Measurements from ENCODE around the gene PCDHGA4. TPM values are rescaled to one million over a fixed set of nuclear protein-coding genes. Genes with fewer than 3 reads are reported as not detected.

Gene PCDHGA4
- polyA plus RNA-seq, 2 of the 4 experiments (the other 2 are of a cell fraction): 0.13 to 0.48 TPM

DNA sequence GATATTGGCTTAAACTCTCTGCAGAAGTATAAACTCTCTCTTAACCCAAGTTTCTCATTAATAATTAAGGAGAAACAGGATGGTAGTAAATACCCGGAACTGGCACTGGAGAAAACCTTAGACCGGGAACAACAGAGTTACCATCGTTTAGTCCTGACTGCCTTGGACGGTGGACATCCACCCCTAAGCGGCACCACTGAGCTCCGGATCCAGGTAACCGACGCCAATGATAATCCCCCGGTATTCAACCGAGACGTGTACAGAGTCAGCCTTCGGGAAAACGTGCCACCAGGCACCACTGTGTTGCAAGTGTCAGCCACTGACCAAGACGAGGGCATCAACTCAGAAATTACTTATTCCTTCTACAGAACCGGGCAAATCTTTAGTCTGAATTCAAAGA is 43.8 kb downstream of the PCDHGA4 start:
- CTCF ChIA-PET: interaction anchor here (1.0 to 3.5 kb wide), 9 partner anchors 14 to 165 kb away, joined by 3 to 28 read pairs (median 7); partner anchors contain the start of genes PCDHGA1, PCDHGA10, PCDHGA7 and TAF7
- H3K9me3 ChIP-seq: peaks cover 68% of the 10 kb centered on the region
- ATAC-seq (no peak), DNase-seq (ENCODE audit: low read depth in 1 of 2, low spot score in 1 of 2) (no peak), FAIRE-seq (no peak)
- H3K27ac ChIP-seq: no peak overlapping the region
- POLR2A ChIA-PET: no interaction called here
- H3K4me2 ChIP-seq: no peak overlapping the region
- WGBS (ENCODE audit: missing lambda C conversion rate): 78% methylated on average over 15 of the region's 15 CpGs
- no peak for TF ChIP-seq HDAC2 (IDR thresholded peaks at IDR 0.05)
- TF ChIP-seq CBX2 (IDR thresholded peaks at IDR 0.05; ENCODE audit: borderline replicate concordance, low read depth): no peak
- TF ChIP-seq, protein P1, sequence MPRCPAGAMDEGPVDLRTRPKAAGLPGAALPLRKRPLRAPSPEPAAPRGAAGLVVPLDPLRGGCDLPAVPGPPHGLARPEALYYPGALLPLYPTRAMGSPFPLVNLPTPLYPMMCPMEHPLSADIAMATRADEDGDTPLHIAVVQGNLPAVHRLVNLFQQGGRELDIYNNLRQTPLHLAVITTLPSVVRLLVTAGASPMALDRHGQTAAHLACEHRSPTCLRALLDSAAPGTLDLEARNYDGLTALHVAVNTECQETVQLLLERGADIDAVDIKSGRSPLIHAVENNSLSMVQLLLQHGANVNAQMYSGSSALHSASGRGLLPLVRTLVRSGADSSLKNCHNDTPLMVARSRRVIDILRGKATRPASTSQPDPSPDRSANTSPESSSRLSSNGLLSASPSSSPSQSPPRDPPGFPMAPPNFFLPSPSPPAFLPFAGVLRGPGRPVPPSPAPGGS (IDR thresholded peaks at IDR 0.05): no peak
- no peak for TF ChIP-seq HOXA7 (CRISPR knock-in tag; IDR thresholded peaks at IDR 0.05)
- no peak for TF ChIP-seq NR3C1 (IDR thresholded peaks at IDR 0.05)
- no peak for TF ChIP-seq ZNF302 (CRISPR knock-in tag; IDR thresholded peaks at IDR 0.05)
- TF ChIP-seq CEBPB (IDR thresholded peaks at IDR 0.05): no peak
- TF ChIP-seq NPAS2 (CRISPR knock-in tag; IDR thresholded peaks at IDR 0.05; ENCODE audit: borderline replicate concordance): no peak
- TF ChIP-seq ZSCAN20 (CRISPR knock-in tag; IDR thresholded peaks at IDR 0.05): no peak
- no peak for TF ChIP-seq KDM5A (IDR thresholded peaks at IDR 0.05)
- TF ChIP-seq JUNB (IDR thresholded peaks at IDR 0.05): no peak
- TF ChIP-seq, protein P2, sequence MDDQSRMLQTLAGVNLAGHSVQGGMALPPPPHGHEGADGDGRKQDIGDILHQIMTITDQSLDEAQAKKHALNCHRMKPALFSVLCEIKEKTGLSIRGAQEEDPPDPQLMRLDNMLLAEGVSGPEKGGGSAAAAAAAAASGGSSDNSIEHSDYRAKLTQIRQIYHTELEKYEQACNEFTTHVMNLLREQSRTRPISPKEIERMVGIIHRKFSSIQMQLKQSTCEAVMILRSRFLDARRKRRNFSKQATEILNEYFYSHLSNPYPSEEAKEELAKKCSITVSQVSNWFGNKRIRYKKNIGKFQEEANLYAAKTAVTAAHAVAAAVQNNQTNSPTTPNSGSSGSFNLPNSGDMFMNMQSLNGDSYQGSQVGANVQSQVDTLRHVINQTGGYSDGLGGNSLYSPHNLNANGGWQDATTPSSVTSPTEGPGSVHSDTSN (IDR thresholded peaks at IDR 0.05): no peak
- TF ChIP-seq, protein P3, sequence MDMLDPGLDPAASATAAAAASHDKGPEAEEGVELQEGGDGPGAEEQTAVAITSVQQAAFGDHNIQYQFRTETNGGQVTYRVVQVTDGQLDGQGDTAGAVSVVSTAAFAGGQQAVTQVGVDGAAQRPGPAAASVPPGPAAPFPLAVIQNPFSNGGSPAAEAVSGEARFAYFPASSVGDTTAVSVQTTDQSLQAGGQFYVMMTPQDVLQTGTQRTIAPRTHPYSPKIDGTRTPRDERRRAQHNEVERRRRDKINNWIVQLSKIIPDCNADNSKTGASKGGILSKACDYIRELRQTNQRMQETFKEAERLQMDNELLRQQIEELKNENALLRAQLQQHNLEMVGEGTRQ (IDR thresholded peaks at IDR 0.05): no peak
- TF ChIP-seq EP300 (IDR thresholded peaks at IDR 0.05): no peak
- TF ChIP-seq RFX5 (IDR thresholded peaks at IDR 0.05): no peak
- TF ChIP-seq PHF8 (IDR thresholded peaks at IDR 0.05; ENCODE audit: borderline replicate concordance, low read depth): no peak
- TF ChIP-seq, protein P4, sequence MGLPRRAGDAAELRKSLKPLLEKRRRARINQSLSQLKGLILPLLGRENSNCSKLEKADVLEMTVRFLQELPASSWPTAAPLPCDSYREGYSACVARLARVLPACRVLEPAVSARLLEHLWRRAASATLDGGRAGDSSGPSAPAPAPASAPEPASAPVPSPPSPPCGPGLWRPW (IDR thresholded peaks at IDR 0.05): no peak
- TF ChIP-seq SMC3 (IDR thresholded peaks at IDR 0.05): no peak
- no peak for TF ChIP-seq ZC3H11A (IDR thresholded peaks at IDR 0.05)
- TF ChIP-seq RNF2 (IDR thresholded peaks at IDR 0.05; ENCODE audit: borderline replicate concordance, low read depth): no peak
- no peaks in the 10 kb centered on the region for H3K4me1 ChIP-seq
- no peak overlapping the region for H3K4me3 ChIP-seq

DNA sequence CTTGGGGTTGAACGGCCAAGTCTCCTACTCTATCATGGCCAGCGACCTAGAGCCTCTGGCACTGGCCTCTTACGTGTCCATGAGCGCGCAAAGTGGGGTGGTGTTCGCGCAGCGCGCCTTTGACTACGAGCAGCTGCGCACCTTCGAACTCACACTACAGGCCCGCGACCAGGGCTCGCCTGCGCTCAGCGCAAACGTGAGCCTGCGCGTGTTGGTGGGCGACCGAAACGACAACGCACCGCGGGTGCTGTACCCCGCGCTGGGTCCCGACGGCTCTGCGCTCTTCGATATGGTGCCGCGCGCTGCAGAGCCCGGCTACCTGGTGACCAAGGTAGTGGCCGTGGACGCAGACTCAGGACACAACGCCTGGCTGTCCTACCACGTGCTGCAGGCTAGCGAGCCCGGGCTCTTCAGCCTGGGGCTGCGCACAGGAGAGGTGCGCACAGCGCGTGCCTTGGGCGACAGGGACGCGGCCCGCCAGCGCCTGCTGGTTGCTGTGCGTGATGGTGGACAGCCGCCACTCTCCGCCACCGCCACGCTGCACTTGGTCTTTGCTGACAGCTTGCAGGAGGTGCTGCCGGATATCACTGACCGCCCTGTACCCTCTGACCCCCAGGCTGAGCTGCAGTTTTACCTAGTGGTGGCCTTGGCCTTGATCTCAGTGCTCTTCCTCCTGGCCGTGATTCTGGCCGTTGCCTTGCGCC is 44.9 kb downstream of the PCDHGA4 start:
- FAIRE-seq: no peak

More for the DNA sequence above, 44.9 kb downstream of the PCDHGA4 start:
- TF ChIP-seq, protein P5, sequence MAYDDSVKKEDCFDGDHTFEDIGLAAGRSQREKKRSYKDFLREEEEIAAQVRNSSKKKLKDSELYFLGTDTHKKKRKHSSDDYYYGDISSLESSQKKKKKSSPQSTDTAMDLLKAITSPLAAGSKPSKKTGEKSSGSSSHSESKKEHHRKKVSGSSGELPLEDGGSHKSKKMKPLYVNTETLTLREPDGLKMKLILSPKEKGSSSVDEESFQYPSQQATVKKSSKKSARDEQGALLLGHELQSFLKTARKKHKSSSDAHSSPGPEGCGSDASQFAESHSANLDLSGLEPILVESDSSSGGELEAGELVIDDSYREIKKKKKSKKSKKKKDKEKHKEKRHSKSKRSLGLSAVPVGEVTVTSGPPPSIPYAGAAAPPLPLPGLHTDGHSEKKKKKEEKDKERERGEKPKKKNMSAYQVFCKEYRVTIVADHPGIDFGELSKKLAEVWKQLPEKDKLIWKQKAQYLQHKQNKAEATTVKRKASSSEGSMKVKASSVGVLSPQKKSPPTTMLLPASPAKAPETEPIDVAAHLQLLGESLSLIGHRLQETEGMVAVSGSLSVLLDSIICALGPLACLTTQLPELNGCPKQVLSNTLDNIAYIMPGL (CRISPR knock-in tag; IDR thresholded peaks at IDR 0.05; ENCODE audit: borderline replicate concordance): no peak
- no peak for TF ChIP-seq SREBF2 (IDR thresholded peaks at IDR 0.05)
- TF ChIP-seq RARB (CRISPR knock-in tag; IDR thresholded peaks at IDR 0.05): no peak
- no peak for TF ChIP-seq MAFK (IDR thresholded peaks at IDR 0.05; ENCODE audit: partially characterized antibody)
- TF ChIP-seq POLR2A (IDR thresholded peaks at IDR 0.05; ENCODE audit: low read length): no peak; the same call in 1 of the 2 replicates
- no peak for TF ChIP-seq TFCP2L1 (CRISPR knock-in tag; IDR thresholded peaks at IDR 0.05)
- TF ChIP-seq TP53 (CRISPR knock-in tag; IDR thresholded peaks at IDR 0.05): no peak
- no peak for TF ChIP-seq HOXB13 (CRISPR knock-in tag; IDR thresholded peaks at IDR 0.05; ENCODE audit: low read depth)
- TF ChIP-seq, protein P2 (IDR thresholded peaks at IDR 0.05): no peak
- TF ChIP-seq, protein P6, sequence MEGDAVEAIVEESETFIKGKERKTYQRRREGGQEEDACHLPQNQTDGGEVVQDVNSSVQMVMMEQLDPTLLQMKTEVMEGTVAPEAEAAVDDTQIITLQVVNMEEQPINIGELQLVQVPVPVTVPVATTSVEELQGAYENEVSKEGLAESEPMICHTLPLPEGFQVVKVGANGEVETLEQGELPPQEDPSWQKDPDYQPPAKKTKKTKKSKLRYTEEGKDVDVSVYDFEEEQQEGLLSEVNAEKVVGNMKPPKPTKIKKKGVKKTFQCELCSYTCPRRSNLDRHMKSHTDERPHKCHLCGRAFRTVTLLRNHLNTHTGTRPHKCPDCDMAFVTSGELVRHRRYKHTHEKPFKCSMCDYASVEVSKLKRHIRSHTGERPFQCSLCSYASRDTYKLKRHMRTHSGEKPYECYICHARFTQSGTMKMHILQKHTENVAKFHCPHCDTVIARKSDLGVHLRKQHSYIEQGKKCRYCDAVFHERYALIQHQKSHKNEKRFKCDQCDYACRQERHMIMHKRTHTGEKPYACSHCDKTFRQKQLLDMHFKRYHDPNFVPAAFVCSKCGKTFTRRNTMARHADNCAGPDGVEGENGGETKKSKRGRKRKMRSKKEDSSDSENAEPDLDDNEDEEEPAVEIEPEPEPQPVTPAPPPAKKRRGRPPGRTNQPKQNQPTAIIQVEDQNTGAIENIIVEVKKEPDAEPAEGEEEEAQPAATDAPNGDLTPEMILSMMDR (IDR thresholded peaks at IDR 0.05): no peak
- ATAC-seq (no peak), DNase-seq (ENCODE audit: low read depth in 1 of 2, low spot score in 1 of 2) (no peak)
- Histone ChIP-seq H3K4me3 (no peak overlapping the region), H3K4me2 (no peak overlapping the region), H3K9me3 (peaks cover 68% of the 10 kb centered on the region), H3K4me1 (no peaks in the 10 kb centered on the region), H3K27ac (no peak overlapping the region)
- POLR2A ChIA-PET: no interaction called here
- CTCF ChIA-PET: interaction anchor here (1.0 to 1.9 kb wide), 2 partner anchors 17 to 125 kb away, joined by 3 to 7 read pairs; partner anchors contain the start of gene PCDHGA7
- WGBS (ENCODE audit: missing lambda C conversion rate): 92% methylated on average over 36 of the region's 61 CpGs
